GM21381 (cell line): ENCODE measurements around the gene GLRA2.
A peak's percentile ranks its signal among the peaks of the same experiment; 100 is the strongest.

ENCODE experiments used
- ATAC-seq: cut with Tn5 transposase; IDR thresholded peaks from one replicate; pipeline ENCODE4 v1.9.1; 2021; ENCODE audit warnings: mild to moderate bottlenecking, moderate library complexity; ENCODE audit not compliant: unreplicated experiment

GLRA2 gene

DNA sequence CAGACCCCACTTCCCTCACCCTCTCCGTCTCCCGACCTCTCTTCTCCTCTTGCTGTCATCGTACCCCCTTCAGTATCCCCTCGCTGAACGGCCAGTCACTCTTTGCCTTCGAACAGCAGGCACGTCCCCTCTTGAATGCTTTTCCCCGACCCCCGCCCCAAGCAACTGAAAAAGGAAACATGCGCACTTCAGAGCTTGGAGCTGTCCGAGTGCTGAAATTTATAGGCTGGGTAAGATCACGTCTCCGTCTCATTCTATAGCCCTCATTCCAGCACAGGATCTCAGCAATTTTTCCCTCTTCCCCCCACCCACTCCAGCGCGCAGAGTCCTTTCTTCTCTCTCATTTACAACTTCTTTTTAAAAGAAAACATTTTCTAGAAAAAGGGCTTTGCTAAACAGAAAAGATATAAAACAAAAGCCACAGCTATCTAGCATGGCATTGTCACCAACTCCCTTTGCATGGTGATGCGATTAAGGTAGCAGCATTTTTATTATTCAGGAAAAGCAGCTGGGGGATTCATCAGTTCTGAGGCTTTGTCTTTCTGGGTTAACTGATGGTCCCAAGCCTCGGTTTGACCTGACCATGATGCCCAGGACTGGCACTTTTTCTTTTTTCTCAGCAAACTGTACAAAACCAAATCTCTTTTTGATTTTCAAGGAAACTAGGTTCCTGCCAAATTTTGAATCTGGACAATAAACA, at the start of gene GLRA2:
GLRA2 (plus strand) TSS at position 247 of the 700 bp plus-strand sequence. CDS start 522 bp downstream, outside the sequence.
- no peak for ATAC-seq

DNA sequence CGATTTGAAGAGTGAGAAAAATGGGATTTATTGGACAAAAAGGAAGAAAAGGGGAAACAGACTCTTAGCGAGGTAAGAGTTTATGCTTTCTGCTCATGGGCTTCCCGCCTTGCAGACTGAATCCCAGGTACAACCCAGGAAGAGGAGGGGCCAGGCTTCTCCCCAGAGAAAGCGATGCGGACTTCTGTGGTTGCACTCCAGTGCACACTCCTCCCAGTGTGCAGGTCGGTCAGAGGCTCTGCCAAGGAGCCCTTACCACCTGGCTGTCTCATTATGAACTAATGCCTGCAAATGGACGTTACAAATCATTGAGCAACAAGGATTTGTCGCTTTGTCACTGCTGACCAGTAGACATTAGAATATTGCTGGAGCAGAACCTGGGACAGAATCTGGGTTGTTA, 39.9 kb upstream of the GLRA2 start:
- no peak for ATAC-seq

DNA sequence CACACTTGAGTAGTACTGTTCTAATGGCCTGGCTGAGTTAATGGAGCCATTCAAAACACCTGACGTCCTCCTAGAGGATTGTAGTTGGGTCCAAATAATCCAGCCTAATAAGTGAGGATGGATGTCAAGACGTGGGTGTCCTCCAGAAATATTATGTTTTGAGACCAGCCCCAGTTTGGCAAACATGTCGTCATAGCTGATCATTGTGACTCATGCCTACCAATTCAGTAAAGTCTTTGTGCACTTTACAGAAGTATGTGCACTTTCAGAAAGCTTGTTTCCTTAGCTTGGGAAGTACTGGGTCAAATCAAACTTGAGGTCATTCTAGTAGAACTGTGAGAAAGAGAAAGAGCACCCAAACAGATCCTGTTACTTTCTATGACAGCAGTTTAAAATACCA, 37.6 kb upstream of the GLRA2 start:
- ATAC-seq: no peak

DNA sequence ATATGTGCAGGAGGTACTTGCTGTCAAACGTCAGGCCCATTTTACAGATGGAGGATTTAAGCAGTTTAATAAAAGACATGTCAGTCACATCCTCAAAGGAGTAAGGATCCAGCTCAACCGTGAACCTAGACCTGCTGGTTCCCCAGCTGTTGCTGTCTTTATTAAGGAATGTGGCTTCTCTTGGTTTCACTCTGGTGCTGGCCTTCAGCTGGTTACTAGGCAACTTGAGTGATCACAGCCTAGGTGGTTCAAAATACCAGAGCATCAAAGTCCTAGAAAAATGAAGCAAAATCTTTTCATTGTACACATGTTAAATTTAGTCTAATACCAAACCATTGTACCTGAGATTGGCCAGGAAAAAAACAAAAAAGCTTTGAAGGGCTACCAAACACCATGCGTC, 32.7 kb upstream of the GLRA2 start:
- no peak for ATAC-seq

DNA sequence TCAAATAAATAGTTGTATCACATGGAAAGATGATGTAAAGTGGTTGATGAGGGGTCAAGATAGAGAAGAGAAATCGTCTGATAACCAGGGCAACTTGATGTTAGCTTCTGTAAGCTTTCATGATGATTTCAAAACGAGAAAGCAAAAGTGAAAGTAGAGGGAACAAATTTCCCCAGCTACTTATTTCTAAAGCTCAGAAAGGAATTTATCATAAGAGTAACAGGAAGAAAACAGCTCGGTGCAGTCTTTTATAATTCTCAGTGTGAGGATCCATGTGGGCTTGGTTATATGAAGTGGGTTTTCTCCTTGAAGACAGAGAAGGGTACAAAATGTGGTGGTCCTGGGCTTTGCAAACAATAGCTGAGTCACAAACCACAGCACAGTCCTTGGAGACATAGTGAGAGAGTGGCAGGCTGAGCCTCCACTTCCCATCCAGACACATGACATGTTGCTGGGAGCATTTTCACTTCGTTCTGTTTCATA, 32.1 kb upstream of the GLRA2 start:
- peak; percentile 69 for ATAC-seq

DNA sequence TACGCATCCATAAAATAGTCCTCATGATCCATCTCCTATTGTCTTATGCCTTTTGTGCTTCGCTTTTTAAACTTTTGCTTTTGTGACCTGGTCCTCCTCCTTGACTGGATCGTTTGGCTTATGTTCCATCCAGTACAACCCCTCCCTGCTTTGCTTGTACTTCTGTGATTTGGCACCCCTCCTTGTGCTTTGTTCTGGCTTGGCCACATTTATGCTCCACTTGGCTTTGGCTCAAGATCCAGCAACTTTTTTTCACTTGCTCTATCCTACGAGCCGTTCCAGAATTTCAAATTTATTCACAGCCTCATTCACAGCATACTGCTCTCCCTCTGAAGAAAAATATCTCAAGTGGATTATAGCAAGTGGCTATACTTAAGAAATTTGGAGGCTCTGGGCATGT, 28.0 kb upstream of the GLRA2 start:
- ATAC-seq: no peak

DNA sequence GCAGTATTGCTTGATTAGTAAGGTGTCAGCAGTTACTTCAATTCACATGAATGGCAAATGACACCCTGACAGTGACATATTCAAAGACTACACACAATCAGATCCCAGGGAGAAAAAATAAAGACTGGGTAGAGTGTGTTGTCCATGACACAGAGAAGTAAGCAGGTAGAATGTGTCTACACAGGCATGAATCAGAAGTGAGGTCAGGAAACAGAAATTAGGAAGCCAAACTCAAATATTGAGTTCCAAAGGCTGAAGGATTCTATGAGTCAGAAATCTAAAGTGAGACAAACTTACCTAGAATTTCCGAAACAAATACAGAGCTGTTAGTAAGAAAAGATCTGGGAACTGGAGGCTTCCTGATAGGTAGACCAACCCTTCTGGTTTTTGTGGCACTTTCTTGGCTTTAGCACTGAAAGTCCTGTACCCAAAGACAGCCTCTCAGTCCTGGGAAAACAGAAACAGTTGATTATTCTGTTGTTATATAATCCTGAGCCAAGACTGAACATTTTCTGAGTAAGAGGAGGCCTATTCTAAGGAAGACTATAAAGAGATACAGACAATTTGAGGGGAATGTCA, 24.3 kb upstream of the GLRA2 start:
- ATAC-seq: no peak

DNA sequence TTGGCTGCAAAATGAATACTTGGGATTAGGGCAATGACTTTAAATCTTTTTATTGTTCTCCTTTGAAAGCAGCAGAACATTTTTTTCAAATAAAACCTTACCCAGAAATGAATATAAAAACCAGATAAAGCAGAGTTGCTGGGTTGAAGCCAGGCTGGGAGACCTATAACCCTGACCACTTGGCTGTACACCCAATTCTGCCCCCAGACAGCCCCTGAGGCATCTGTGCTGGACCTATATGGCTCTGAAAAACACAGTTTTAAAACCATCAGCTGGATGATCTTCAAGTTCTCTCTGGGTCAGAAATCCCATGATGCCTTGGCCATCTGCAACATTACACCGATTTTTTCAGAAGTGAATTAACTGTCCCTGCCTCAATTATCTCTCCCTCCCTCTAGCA, 23.7 kb upstream of the GLRA2 start:
- ATAC-seq: no peak

DNA sequence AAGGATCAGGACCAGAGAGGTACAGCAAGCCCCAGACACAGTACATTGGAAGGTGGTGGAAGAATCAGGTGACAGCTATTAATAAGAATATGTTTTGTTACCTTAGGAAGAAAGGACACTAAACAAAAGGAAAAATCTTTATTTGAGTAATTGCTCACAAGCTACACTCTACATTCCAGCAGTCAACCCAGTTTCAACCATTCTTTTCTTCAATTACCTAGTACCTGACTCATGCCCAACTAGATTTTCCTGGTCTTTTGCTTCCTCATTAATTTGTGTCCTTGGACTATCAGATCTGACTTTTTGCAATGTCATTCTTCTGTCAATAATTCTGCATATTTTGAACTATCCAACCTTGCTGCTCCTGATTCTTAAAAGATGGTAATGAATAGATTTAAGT, 22.5 kb upstream of the GLRA2 start:
- ATAC-seq: no peak

DNA sequence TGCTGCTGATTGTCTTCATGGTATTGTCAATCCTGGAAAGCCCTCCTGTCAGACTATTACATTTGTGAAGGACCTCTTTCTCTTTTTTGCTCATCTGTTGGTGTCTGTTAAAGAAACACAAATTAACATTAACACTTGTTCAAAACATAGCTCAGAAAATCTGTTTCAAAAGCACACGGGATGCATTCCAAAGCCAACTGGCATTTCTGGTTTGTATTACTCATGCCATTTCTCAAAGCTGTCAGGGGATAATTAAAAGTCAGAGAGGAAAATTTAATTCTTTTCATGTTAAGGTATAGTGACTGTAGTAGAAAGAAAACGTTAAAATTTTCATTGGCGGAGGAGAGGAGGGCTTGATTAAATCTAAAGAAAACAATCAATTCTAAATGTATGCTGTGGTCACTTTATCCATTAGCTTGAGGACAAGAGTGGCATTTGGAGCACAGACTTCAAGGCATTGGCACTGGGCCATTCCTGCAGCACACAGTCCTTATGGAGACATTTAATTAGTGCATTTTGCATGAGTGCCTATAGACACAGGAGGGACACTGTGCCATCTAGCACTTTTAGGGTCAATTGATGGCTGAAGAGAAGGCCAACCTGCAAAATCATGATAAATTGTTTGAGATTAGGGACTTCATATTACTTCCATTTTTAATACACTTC, 21.2 kb upstream of the GLRA2 start:
- ATAC-seq: no peak

DNA sequence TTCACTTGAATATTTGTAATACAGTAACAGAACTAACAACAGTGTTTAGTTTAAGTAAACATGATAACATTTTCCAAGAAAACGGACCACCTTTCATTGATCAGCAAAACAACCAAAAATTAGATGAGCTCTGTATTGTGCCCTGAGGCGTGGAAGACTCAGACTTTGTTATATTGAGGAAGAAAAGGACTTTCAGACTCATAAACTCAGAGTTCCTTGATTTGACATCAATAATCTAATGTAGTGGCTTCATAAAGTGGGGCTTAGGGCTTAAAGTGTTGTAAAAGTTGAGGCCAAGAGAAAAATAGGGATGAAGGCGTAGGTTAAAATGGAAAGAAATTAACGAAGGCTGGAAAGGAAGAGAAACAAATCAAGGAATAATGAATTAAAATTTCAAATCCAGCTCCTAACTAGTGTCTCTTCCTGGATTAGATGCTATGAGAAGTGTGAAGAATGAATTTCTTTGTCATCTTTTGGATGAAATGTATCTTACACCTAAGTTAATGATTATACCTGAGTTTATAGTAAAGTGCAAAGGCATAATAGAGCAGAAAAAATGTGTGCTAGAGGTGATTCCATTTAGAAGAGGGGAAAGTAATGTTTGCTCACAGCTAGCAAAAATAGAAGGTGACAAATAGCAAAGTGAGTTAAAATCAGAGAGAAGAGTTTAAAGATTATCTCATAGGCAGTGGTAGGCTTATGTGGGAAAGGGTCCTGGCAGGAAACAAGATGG, 19.8 kb upstream of the GLRA2 start:
- no peak for ATAC-seq

DNA sequence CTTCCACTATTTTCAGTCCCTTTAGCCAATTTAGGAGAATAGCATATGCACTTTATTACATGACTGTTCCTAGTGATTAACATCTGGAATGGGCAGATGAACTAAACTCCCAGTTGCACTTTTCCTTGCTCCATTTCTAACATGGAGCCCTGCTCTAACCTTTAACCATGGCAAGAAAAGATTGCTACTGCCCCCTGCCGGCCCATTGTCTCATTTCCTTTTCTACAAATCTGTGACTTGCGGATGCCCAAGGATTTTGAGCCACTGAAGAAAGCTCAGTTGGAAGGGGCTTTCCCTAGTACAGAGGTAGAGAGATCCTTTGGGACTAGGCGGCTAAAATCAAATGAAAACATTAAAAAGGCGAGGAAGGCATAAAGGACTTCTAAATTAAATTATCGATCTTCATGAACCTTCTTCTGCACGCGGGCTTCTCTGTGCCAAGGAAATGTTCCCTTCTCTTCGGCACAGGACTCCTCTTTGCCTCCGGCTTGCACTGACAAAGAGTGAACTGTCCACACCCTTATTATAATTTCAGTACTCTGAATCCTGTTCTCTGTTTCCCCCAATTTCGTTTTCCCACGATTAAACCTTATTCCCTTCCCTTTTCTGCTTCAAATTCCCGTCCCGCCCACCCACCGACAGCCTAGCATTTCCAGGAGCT, 577 bp upstream of the GLRA2 start:
- no peak for ATAC-seq

DNA sequence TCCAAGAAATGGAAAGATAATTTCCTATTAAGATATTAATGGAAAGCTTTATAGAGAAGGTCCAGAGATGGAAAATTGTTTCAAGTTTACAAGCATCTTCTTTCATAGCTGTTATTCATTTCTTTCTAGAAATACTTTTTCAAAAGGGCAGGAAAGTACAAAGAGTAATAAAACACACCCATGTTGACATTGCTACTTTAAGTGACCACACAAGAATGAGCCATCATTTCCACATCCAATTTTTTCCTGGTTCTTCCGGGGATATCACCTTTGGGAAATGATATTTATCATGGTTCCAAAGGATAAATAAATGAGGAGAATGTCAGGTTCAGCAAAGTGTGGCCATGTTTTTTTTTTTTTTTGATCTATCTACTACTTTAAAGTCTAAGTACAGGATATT, 4.5 kb downstream of the GLRA2 start:
- no peak for ATAC-seq

DNA sequence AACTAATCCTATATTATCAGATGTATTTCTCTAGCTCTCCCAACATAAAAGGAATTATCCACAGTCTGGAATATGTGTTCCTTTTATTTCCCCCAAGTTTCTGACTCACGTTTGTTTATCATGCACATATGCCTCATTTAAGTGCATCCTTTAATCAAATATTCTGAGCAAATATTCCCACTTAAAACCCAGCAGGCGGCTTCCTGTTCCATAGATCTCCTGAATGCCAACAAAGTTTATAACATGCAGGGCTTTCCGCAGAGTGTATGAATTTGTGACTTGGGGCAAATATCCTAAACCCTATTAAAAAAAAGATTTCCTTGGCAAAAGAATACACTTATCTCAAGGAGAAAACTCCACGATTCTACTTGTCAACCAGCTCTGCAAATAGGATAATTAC, 16.9 kb downstream of the GLRA2 start:
- no peak for ATAC-seq

DNA sequence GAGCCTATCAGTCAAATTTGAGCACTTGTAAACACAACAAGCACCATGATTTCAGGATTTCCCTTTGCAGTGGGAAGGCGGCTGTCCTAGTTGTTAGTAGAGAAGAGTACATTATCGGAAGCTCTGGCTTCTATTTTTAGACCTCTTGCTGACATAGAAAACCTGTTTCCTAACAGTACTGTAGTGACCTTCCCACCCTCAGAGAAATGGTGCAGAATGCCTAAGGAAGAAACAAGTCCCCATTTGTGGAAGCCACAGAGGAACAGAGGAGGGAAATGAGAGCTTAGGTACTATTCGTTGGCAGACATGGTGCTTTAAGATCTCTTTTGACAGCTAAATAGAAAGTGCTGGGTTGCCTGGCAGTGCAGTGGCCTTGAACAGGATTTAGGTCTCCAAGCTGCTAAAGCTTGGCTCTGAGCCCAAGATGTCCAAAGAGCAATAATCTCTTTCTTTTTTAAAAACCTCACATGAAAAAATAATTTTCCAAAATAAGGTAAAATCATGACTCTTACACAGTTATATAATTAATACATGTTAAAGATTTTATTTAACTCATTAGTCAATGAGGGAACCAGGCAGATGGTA, 24.9 kb downstream of the GLRA2 start:
- no peak for ATAC-seq

DNA sequence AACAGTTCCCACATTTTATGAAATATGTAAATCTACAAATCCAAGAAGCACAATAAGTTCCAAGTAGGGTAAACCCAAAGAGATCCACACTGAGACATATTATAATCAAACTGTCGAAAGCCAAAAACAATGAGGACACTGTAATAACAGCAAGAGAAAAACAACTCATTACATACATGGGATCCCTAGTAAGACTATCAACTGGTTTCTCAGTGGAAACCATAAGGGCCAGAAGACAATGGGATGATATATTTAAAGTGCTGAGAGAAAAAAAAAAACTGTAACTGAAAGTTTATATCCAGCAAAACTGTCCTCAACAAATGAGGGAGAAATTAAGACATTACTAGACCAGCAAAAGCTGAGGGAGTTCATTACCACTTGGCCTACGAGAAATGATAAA, 34.7 kb downstream of the GLRA2 start:
- ATAC-seq: no peak

DNA sequence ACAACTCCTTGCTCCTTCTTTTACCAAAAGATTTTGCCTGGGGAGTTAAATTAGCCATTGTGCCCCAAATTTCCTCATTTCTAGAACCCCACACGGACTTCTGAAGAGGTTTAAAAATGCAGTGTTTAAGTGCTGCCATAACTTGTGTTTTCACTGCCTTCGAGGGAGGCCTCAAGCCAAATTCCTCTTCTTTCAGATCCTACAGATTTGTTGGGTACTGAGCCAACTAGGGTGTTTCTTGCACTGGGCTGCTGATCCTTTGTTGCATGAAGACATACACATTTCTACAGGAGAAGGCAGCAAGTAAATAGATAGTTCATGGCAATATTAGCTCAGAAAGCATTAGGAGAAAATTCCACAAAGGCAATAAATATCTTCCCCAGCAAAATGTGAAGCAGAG, 43.8 kb downstream of the GLRA2 start:
- ATAC-seq: no peak

DNA sequence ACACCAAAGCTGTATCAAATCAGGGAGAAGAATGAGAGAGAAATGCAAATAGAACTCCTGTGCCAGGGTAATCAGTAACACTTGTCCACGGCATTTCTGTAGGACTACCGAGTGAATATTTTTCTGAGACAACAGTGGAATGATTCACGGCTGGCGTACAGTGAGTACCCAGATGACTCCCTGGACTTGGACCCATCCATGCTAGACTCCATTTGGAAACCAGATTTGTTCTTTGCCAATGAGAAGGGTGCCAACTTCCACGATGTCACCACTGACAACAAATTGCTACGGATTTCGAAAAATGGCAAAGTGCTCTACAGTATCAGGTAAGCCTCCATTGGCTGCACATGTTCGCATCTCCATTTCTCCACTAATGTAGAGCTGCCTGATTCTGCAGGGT, 51.7 kb downstream of the GLRA2 start:
- no peak for ATAC-seq

DNA sequence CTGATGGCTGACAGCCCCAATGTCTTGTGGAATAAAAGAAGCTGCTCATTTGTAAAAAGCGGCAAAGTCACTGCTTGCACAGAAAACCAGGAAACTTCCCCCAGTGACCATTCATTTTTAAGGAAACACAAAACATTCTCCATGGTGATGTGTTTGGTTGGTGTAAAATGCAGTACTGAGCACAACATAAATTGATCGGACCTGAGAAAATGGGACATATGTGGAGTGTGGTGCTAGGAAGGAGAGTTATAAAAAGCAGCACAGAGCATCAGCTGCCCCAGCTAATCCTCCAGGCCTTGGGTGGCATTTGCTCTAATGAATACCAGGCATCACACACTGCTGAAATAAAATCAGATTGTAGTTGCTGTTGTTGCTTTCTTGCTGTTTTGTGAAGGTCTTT, 55.2 kb downstream of the GLRA2 start:
- no peak for ATAC-seq

DNA sequence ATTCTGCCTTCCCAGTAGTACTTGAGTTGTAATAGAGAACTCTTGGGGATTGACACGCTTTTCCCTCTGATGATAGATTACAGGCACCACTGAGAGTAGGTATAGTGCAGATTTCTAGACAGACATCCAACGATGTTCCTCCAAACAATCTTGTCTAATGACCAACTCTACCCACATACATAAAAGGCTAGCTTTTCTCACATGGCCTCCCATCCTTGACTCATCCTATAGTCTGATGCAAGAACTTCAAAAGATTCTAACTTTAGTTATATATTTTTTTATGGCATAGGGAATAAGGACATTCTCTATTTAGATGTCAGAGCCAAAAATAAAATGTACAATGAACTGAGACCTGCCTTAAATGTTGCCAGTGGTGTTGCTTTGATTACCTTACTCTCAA, 60.9 kb downstream of the GLRA2 start:
- ATAC-seq: no peak
